Bronchial epithelial cell (primary cell): ENCODE data around the gene CAMK2A. TPM values are rescaled to one million over a fixed set of nuclear protein-coding genes. Genes with fewer than 3 reads are reported as not detected.

Experiments used
- DNase-seq: peaks from one replicate; pipeline ENCODE4 v3.0.0-alpha.2; 2010; ENCODE audit warnings: low read depth
- FAIRE-seq: peaks from 2 replicates; lab custom pipeline; 2011; peaks lifted over from hg19 to GRCh38; lab: Jason Lieb, UNC
- H3K27me3 ChIP-seq: 2 replicates; pipeline ENCODE4 v1.5.1; 2011; ENCODE audit warnings: low read length; ENCODE audit not compliant: control insufficient read depth, insufficient read depth
- H3K36me3 ChIP-seq: 2 replicates; pipeline ENCODE4 v1.5.1; 2011; ENCODE audit warnings: low read length; ENCODE audit not compliant: control insufficient read depth, insufficient read depth
- H3K4me3 ChIP-seq: 2 replicates; pipeline ENCODE4 v1.5.1; 2011; ENCODE audit warnings: mild to moderate bottlenecking, low read depth, low read length, control low read depth
- CTCF ChIP-seq: IDR thresholded peaks from 2 replicates; pipeline ENCODE4 v1.5.1; 2011; ENCODE audit warnings: mild to moderate bottlenecking, moderate library complexity, low read length, control low read depth, inconsistent platforms; ENCODE audit not compliant: insufficient read depth, severe bottlenecking
- total RNA-seq: library from RNA; depleted of rRNA; stranded (reverse); fragments of >200 nt; gene quantifications from 2 replicates; pipeline ENCODE4 v1.2.1, GENCODE V29; 2014

CAMK2A gene
- total RNA-seq, 1 donor from 2014 or later, result under 0.01 TPM

- Histone ChIP-seq H3K4me3 (no peak overlapping the region), H3K27me3 (no peaks in the 10 kb centered on the region), H3K36me3 (no peaks in the 10 kb centered on the region)
- DNase-seq (no peak), FAIRE-seq (no peak)
- TF ChIP-seq CTCF, result no peak
Measured at GRCh38 chr5:150315245-150315644, 25.7 kb upstream of the CAMK2A start.

GRCh38 chr5:150313921-150314716 is 24.5 kb upstream of the CAMK2A start:
- DNase-seq (no peak), FAIRE-seq (no peak)
- TF ChIP-seq CTCF, result no peak
- Histone ChIP-seq H3K36me3 (no peaks in the 10 kb centered on the region), H3K4me3 (no peak overlapping the region), H3K27me3 (no peaks in the 10 kb centered on the region)

- FAIRE-seq (no peak), DNase-seq (no peak)
- Histone ChIP-seq H3K27me3 (no peaks in the 10 kb centered on the region), H3K36me3 (no peaks in the 10 kb centered on the region), H3K4me3 (no peak overlapping the region)
- TF ChIP-seq CTCF, result no peak
Measured at GRCh38 chr5:150313501-150313900, 23.9 kb upstream of the CAMK2A start.

- Histone ChIP-seq H3K36me3 (no peaks in the 10 kb centered on the region), H3K27me3 (no peaks in the 10 kb centered on the region), H3K4me3 (no peak overlapping the region)
- DNase-seq (no peak), FAIRE-seq (no peak)
- TF ChIP-seq CTCF, result no peak
Measured at GRCh38 chr5:150312518-150312917, 22.9 kb upstream of the CAMK2A start.

GRCh38 chr5:150311015-150311692 is 21.6 kb upstream of the CAMK2A start:
- Histone ChIP-seq H3K27me3 (no peaks in the 10 kb centered on the region), H3K36me3 (no peaks in the 10 kb centered on the region), H3K4me3 (no peak overlapping the region)
- DNase-seq (no peak), FAIRE-seq (peak; percentile 52)
- TF ChIP-seq CTCF, result no peak

- Histone ChIP-seq H3K4me3 (no peak overlapping the region), H3K27me3 (no peaks in the 10 kb centered on the region), H3K36me3 (no peaks in the 10 kb centered on the region)
- FAIRE-seq (no peak), DNase-seq (no peak)
- no peak for TF ChIP-seq CTCF
Measured at GRCh38 chr5:150310246-150310645, 20.7 kb upstream of the CAMK2A start.
